GM12874 (cell line): ENCODE measurements around the gene RNU6-7.

Experiments used
- CTCF ChIP-seq: IDR thresholded peaks from 2 replicates; pipeline ENCODE4 v1.5.1; 2011; ENCODE audit warnings: low read depth, mild to moderate bottlenecking, control low read depth, low read length, moderate library complexity; ENCODE audit not compliant: insufficient read depth

RNU6-7 gene

GRCh38 chr14:32206552-32206951 is 4.7 kb downstream of the RNU6-7 start:
- no peak for TF ChIP-seq CTCF

GRCh38 chr14:32208490-32208889 is 6.6 kb downstream of the RNU6-7 start:
- TF ChIP-seq CTCF, result no peak

- no peak for TF ChIP-seq CTCF
These were observed 7.6 kb downstream of the RNU6-7 start for GRCh38 chr14:32209471-32209870.

- no peak for TF ChIP-seq CTCF
These were observed 9.2 kb downstream of the RNU6-7 start for GRCh38 chr14:32211068-32211404.

GRCh38 chr14:32212833-32213232 is 11.0 kb downstream of the RNU6-7 start:
- TF ChIP-seq CTCF, result no peak

- no peak for TF ChIP-seq CTCF
These were observed 15.5 kb downstream of the RNU6-7 start for GRCh38 chr14:32217301-32217700.

- peak; percentile 24; the same call in 1 of the 2 replicates for TF ChIP-seq CTCF
These were observed 23.0 kb downstream of the RNU6-7 start for GRCh38 chr14:32224737-32225377.
